ENCODE data around the gene DDX41.

DNA sequence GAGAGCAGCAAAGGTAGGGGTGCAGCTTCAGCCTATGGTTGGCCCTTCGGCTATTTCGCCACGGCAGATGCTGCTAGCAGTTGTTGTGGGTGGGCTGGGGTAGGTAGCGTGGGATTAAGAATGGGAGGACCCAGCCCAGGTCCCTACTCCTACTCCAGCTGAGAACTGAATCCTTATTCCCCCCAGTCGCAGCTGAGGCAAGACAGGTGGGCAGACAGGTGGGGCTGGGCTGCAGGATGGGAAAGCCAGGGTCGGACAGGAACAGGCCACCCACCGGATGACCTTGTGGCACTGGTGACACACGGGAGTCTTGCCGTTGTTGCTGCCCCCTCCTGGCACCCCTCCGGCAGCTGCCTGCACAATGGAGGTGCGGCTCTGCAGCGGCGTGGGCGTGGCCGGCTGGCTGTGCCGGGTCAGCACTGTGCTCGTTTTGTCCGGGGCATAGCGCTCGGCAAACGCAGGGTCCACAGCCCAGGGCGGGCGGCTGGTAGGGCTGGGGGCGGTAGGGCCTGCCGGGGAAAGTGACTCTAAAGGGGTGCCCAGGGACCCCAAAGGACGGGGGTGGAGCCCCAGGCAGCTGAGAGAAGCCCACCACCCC is 27.5 kb downstream of the DDX41 start:
- no peak for TF ChIP-seq POLR2A (IDR thresholded peaks at IDR 0.05)
- TF ChIP-seq, protein P1, sequence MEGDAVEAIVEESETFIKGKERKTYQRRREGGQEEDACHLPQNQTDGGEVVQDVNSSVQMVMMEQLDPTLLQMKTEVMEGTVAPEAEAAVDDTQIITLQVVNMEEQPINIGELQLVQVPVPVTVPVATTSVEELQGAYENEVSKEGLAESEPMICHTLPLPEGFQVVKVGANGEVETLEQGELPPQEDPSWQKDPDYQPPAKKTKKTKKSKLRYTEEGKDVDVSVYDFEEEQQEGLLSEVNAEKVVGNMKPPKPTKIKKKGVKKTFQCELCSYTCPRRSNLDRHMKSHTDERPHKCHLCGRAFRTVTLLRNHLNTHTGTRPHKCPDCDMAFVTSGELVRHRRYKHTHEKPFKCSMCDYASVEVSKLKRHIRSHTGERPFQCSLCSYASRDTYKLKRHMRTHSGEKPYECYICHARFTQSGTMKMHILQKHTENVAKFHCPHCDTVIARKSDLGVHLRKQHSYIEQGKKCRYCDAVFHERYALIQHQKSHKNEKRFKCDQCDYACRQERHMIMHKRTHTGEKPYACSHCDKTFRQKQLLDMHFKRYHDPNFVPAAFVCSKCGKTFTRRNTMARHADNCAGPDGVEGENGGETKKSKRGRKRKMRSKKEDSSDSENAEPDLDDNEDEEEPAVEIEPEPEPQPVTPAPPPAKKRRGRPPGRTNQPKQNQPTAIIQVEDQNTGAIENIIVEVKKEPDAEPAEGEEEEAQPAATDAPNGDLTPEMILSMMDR (IDR thresholded peaks at IDR 0.05), result no peak

All from heart left ventricle (tissue), 13 donors.